Measurements from ENCODE around the gene BRWD1. TPM values are rescaled to one million over a fixed set of nuclear protein-coding genes. Genes with fewer than 3 reads are reported as not detected.
A peak's percentile ranks its signal among the peaks of the same experiment; 100 is the strongest.

BRWD1 gene
- 10 to 100 TPM; 27.9 to 29.3 TPM for total RNA-seq

DNA sequence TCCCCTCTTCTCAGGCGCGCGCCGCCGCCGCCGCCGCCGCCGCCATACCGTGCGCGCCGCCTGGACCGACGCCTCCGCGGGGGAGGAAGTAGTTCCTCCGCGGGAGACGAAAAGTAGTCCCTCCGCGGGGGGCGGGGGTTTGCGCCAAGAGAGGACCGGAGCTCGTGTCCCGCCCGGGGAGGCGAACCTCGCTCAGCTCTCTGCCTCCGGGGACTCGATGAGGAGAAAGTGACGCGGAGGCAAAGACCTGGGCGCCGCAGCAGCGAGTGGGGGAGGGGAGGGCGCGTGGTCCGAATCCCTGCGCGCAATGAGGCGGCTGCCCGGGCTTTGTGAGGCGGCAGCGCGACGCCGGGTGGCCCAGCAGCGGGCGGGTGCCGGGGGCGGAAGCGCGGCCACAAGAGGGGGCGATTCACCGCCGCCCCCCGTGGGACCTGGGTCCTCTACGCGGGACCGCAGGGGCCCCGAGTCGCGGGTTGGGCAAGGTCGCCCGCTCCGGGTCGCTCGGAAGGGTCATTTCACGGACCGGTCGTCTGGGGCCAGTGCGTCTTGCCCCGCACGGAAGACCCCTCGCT, at the start of gene BRWD1:
Gene BRWD1 (minus strand): TSS at position 62 of the 572 bp plus-strand sequence. CDS start 141 bp downstream, outside the sequence.
- H3K4me1 Mint-ChIP-seq (ENCODE audit: low read depth) = peaks cover 38% of the 10 kb centered on the region

DNA sequence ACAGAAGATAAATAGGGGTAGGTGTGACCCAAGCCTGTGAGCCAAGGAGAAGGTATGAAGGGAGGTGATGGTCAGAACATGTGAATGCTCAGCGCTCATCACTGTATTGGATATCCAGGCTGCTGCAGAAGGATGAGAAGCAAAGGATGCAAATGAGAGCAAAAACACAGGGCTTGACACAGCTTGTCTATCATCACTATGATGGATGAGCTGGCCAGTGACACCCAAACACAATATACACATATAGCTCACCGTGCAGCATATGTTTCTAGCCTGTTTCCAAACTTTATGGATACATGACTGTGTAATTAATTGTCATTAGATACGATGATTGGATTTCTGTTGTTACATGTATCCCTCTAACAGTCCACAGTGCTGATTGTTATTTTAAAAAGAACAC, 49.3 kb upstream of the BRWD1 start:
- DNase-seq = no peak
- intact Hi-C loops (cut with micrococcal nuclease) = no loop called here
- ATAC-seq = no peak
- Mint-ChIP-seq H3K27ac (no peak overlapping the region), H3K4me1 (ENCODE audit: low read depth) (no peaks in the 10 kb centered on the region), H3K36me3 (ENCODE audit: low read depth) (no peaks in the 10 kb centered on the region), H3K4me3 (no peak overlapping the region), H3K27me3 (peaks cover 8% of the 10 kb centered on the region), H3K9me3 (no peaks in the 10 kb centered on the region)
- TF ChIP-seq, protein P1, sequence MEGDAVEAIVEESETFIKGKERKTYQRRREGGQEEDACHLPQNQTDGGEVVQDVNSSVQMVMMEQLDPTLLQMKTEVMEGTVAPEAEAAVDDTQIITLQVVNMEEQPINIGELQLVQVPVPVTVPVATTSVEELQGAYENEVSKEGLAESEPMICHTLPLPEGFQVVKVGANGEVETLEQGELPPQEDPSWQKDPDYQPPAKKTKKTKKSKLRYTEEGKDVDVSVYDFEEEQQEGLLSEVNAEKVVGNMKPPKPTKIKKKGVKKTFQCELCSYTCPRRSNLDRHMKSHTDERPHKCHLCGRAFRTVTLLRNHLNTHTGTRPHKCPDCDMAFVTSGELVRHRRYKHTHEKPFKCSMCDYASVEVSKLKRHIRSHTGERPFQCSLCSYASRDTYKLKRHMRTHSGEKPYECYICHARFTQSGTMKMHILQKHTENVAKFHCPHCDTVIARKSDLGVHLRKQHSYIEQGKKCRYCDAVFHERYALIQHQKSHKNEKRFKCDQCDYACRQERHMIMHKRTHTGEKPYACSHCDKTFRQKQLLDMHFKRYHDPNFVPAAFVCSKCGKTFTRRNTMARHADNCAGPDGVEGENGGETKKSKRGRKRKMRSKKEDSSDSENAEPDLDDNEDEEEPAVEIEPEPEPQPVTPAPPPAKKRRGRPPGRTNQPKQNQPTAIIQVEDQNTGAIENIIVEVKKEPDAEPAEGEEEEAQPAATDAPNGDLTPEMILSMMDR (IDR thresholded peaks at IDR 0.05) = no peak
- ChIA-PET POLR2A (no interaction called here), CTCF (interaction anchor here (0.7 to 1.2 kb wide), 4 partner anchors 11 to 49 kb away, joined by 3 to 5 read pairs (median 3); no protein-coding TSS in a partner anchor)

More for the DNA sequence above, at the start of gene BRWD1:
- TF ChIP-seq, protein P1 (IDR thresholded peaks at IDR 0.05) = no peak
- peaks cover 22% of the 10 kb centered on the region for H3K36me3 Mint-ChIP-seq (ENCODE audit: low read depth)
- no peaks in the 10 kb centered on the region for H3K27me3 Mint-ChIP-seq
- CTCF ChIA-PET = interaction anchor here (1.0 to 1.9 kb wide), 2 partner anchors 74 to 130 kb away, joined by 3 to 5 read pairs; partner anchors contain the start of gene PSMG1
- peak within 1 kb of the TSS; percentile 95 for H3K27ac Mint-ChIP-seq
- intact Hi-C loops (cut with micrococcal nuclease) = loop anchor here (2.0 to 5.0 kb wide), 2 partner anchors 33 to 74 kb away; no protein-coding TSS in a partner anchor
- H3K4me3 Mint-ChIP-seq = peak within 1 kb of the TSS; percentile 93
- ATAC-seq = peak; percentile 52
- DNase-seq = peak; percentile 81
- no peaks in the 10 kb centered on the region for H3K9me3 Mint-ChIP-seq
- POLR2A ChIA-PET = interaction anchor here (0.8 to 7.9 kb wide), 18 partner anchors 12 to 131 kb away, joined by 3 to 111 read pairs (median 4); partner anchors contain the start of genes HMGN1 and PSMG1

DNA sequence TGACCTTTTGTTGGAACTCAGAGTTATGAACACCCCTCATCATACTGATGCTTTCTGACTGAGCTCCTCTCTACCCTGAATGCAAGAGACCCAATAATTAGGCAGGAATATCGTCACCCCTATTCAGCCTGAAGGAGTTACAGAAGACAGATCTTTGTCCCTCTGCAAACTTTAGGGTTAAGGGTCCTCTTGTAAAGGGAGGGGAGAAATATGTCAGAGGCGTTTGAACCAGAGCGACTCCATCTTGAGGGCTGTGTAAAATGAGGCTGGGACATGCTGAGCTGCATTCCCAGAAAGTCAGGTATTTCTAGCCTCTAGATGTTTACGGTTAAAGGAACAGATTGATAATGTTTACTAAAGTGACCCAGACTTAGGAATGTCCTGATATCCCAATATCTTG, 46.0 kb upstream of the BRWD1 start:
- ChIA-PET POLR2A (interaction anchor here (1.0 to 1.7 kb wide), 2 partner anchors 11 to 45 kb away, joined by 4 read pairs; no protein-coding TSS in a partner anchor), CTCF (no interaction called here)
- Mint-ChIP-seq H3K27me3 (peaks cover 8% of the 10 kb centered on the region), H3K4me1 (ENCODE audit: low read depth) (no peaks in the 10 kb centered on the region), H3K9me3 (no peaks in the 10 kb centered on the region), H3K36me3 (ENCODE audit: low read depth) (no peaks in the 10 kb centered on the region), H3K4me3 (no peak overlapping the region), H3K27ac (no peak overlapping the region)
- TF ChIP-seq, protein P1 (IDR thresholded peaks at IDR 0.05) = no peak
- DNase-seq (no peak), ATAC-seq (no peak)
- intact Hi-C loops (cut with micrococcal nuclease) = no loop called here

DNA sequence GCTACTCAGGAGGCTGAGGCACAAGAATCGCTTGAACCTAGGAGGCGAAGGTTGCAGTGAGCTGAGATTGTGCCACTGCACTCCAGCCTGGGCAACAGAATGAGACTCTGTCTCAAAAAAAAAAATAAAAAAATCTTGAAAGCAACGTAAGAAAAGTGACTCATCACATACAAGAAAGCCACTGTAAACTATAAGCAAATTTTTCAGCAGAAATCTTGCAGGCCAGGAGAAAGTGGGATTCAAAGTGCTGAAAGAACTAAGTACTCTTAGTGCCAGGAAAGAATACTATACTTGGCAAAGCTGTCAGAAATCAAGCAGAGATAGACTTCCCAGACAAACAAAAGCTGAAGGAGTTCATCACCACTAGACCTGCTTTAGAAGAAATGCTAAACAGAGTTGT, 39.9 kb upstream of the BRWD1 start:
- no peaks in the 10 kb centered on the region for H3K9me3 Mint-ChIP-seq
- no peak overlapping the region for H3K4me3 Mint-ChIP-seq
- no peak overlapping the region for H3K27ac Mint-ChIP-seq
- CTCF ChIA-PET = no interaction called here
- TF ChIP-seq, protein P1 (IDR thresholded peaks at IDR 0.05) = no peak
- peaks cover 5% of the 10 kb centered on the region for H3K4me1 Mint-ChIP-seq (ENCODE audit: low read depth)
- POLR2A ChIA-PET = no interaction called here
- ATAC-seq (no peak), DNase-seq (no peak)
- H3K36me3 Mint-ChIP-seq (ENCODE audit: low read depth) = no peaks in the 10 kb centered on the region
- no peaks in the 10 kb centered on the region for H3K27me3 Mint-ChIP-seq
- intact Hi-C loops (cut with micrococcal nuclease) = no loop called here
